ENCODE measurements around the gene ADK.
"Not testable (repeated sequence)": the region's sequence is repeated elsewhere in the genome, so short reads cannot be mapped to it uniquely, and the experiment has no call there.

ADK gene

DNA sequence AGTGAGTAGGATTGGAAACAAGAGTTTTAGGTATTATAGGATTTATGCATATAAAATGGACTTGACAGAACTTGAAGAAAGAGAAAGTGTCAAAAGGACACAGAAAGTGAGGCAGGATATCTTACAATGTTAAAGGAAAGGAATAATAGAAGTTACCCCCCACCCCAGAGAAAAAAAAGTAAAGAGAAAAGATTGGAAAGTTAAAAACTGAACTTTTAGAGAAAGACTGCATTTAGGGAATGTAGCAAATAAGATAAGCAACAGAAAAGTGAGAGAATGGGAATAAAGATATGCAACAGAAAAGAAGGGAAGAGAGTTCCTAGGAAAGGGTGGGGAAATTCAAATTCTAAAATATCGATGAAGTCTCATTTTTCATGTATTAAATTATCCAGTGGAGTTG, 424.9 kb downstream of the ADK start:
- DNase-seq, result no peak

DNA sequence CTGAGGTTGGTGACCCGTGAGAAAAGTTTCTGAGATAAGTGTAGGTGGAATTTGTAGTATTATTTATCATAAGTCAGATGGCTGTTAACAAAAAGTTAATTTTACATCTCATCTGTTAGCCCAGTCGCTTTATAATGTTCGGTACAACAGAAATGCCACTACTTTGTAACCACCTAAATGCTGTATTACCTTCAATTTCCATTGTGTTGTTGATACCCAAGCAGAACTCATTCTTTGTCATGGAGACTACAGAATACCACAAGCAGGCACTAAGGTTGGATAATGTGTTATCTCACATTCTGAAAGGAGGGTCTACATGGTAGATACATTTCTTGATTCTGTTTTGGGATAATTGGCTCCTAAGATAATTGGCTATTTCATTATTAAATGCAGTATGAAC, 425.6 kb downstream of the ADK start:
- DNase-seq, result no peak

DNA sequence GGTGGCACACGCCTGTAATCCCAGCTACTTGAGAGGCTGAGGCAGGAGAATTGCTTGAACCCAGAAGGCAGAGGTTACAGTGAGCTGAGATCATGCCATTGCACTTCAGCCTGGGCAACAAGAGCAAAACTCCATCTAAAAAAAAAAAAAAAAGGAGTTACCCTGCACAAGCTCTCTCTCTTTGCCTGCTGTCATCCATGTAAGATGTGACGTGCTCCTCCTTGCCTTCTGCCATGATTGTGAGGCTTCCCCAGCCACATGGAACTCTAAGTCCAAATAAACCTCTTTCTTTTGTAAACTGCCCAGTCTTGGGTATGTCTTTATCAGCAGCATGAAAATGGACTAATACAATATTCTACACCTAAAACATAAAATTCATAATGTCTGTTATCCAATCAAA, 429.4 kb downstream of the ADK start:
- DNase-seq, result not testable (repeated sequence)

DNA sequence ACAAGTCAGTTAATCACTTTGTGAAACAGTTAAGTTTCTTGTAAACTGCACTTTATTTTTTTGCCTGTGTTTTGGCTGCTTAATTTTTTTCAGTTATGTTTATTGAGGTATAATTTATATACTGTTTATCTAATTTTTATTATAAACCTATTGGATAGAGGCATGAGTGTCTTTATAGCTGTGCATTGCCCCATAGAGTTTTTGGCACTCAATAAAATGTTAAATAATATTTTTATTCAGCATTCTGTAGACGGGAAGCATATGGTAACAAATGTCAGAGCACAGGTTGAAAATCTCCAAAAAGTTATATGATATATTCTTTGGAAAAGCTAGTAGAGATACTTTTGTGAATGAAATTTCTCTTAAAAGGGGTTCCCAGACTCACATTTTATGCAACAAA, 431.5 kb downstream of the ADK start:
- DNase-seq, result no peak

DNA sequence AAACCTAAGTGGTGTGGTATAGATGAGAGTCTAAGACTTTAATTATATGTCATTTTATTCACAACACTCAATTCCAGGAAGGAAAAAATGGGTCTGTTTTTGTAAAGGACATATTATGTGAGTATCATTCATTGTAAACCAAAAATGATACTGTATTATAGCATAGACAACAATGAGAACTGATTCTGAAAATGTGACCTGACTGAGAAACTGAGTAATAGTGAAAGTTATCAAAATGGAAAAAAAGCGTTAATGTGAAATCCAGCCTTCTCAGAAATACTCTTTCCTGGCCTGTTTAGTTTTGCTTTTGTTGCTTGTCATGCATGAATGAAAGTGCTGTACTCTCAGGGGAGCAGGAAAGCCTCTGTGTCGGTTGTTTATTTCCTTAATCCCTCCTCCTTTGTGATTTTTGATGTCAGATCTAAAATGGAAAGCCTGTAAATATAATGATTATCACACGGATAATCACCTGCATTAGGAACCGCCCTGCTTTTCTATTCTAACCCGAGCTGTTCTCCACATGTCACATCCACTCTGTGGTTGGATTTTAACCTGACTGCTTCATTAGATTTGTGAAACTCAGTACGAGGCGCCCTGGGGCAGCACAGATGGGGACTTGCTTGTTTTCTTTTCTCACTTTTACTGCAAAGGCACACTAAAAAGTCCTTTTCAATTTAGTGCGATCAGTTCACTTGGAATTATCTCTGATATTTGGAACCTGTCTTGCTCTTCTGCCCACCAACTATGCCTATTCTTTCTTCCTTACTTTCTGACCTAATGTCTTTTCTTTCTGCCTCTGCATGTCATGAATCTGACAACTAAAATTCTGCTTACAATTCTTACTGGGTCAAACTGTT, 434.4 kb downstream of the ADK start:
- no peak for DNase-seq

DNA sequence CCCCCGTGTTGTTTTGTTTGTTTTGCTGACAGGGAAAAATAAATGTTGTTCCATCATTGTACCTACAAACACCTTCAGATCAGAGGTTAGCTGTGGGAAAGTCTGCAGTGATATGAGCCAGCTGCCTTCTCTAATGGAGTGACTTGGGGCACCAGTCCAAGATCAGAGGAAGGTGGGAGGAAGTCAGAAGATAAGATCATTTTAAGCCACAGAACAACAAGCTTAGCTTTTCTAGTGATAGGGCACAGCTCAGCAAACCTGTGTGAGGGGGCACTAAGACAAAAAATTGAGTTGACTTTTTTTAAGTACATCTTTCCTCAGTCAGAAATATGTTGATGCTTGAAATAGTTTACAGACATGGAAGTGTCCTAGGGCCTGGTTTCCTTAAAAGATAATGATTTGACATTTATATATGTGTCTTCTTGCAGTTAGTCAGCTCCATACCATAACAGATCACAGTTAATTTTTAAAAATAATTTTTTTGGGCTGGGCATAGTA, 435.1 kb downstream of the ADK start:
- DNase-seq, result no peak

DNA sequence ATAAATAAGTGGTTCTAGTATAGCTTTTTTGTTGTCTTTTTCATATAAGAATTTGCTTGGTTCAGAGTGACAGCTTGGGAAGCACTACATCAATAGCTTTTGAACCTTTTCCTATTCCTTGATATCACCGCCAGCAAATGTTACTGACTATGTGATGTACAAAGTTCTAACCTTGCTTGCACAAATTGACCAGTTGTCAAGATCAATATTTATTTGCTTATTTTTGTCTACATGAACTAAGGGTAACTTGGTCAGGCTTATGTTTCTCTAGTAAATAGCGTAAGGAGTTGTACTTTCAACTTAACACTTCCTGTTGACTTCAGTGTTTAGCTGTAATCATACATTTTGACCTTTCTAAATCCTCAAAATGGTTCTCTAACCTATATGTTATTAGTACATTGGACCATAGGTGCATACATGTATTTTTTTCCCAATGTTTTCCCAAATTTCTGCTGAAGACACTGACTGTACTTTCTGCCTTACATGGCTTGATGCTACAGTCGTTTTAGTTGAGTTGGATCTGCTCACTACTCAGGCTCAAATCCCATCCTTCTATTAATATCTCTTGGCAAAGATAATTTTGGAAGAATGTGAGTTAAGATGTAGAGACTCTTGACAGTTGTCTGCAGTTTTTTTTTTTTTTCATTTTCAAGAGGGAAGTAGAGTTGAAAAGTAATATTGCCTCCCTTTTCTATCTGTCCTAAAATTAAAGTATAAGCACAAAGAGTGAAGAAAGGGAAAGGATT, 436.3 kb downstream of the ADK start:
- DNase-seq, result no peak

DNA sequence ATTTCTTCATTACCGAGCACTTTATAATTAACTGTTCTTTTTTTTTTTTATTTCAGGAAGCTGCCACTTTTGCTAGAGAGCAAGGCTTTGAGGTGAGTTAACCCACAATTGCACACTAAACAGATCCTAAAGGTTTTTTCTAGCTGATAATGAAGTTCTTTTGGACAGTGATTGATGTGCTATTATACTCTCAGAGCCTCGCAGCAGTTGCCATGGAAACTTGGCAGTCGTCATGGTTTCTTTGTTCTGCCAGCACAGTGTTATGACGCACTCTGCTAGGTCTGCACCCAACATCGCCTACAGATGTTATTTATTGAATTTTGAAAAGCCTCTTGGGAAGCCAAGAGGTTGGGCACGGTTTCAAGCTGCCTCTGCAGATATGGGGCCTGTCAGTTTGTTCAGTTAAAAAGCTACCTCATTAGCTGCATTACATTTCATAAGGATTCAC, 438.2 kb downstream of the ADK start:
- DNase-seq, result peak; percentile 79

DNA sequence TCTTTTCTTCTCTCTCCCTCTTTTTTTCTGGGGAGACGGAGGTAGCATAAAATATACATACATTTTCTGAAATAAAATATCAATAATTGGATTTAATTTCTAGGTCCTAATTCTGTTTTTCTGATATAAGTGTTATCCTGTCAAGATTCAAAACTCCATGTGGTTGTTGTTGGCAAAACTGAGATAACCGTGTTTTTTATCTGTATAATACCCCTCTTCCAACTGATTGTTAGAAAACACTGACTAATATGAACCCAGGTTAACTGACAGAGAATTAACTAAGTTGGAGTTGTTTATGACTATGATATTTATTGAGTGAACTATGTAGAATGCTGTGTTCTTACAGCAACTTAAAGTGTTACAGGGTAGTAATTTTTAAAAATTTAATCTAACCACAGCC, 438.8 kb downstream of the ADK start:
- DNase-seq, result no peak

DNA sequence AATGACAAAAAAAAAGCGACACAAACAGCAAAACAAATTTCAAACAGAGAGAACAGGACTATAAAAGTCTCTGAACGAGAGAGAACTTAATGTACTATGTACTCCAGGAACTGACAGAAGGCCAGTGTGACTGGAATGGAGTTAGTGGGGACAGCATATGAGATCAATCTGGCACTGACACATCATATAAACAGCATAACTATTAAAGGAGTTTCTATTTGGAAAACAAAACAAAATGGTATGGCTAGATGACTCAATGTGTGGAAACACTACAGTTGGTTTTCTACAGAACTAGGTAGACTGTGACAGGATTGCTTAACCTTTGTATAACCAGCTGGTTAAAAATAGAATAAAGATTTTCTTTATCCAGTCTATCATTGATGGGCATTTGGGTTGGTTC, 442.4 kb downstream of the ADK start:
- no peak for DNase-seq

DNA sequence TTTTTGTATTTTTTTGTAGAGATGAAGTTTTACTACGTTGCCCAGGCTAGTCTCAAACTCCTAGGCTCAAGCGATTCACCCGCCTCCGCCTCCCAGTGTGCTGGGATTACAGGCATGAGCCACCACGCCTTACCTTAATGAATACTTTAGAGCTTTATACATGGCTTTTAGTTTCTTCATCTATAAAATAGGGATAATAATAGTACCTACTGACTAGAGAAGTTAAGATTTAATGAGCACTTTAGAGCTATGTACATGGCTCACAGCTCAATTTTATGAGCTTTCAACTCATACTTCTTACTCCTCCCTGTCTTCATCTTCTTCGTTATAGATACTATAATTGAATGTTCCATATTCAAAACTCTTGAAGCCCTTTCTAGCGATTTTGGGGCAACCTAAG, 445.7 kb downstream of the ADK start:
- no peak for DNase-seq

DNA sequence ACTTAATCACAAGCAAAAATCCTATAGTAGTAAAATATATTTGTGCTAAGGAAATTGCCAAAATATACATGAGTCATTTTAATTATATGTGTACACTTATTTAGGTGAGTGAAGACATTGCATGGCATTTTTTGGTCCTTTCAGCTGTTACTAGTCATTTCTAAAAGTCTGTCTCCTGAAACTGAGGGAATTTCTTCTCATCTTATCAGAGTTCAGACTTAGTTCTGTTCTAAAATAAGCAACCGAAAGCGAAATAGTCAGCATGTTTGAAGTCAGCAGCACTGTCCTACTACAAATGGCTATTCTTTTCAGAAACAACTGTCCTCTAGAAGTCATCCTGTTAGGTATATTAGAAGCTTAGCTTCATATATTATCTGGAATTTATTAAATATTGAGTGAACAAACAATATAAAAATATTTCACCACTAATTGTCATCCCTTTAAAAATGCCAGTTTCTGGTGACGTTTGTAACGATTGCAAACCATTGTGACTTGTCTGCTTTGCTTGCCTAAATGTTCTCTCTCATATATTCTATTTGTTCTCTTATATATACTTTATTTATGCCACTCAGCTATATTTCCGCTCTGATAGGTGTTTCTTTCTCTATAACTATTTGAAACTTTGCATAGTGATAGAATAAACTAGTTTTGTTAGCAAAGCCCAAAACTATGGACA, 448.0 kb downstream of the ADK start:
- no peak for DNase-seq

DNA sequence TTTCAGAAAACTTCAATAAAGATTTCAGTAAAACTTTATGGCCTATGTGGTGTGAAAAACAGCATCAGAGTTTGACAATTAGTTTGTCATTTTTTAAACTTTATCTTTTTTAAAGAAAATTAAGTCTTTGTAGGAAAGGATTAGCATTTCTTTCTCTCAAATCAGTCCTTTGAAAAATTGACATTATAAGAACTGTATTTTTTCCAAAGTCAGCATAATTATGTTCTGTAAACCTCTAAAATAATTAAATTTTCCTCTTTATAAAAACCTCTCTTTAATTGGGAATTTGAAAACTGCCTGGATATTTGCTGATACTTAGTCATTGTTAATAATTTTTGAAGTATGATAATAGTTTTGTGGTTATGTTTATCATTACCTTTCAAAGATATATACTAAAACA, 448.7 kb downstream of the ADK start:
- DNase-seq, result no peak

DNA sequence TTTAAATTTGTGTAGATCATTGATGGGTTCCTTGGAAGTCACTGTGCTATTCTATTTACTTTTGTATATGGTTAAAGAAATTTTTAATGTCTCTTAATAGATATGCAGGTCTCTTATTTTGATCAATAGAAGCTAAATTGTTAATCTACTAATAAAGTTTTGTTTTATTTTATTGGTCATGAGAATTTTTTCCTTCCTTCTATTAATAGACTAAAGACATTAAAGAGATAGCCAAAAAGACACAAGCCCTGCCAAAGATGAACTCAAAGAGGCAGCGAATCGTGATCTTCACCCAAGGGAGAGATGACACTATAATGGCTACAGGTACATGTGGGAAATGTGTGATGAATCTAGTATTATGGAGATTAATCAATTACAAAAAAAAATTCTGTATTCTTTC, 449.1 kb downstream of the ADK start:
- no peak for DNase-seq

DNA sequence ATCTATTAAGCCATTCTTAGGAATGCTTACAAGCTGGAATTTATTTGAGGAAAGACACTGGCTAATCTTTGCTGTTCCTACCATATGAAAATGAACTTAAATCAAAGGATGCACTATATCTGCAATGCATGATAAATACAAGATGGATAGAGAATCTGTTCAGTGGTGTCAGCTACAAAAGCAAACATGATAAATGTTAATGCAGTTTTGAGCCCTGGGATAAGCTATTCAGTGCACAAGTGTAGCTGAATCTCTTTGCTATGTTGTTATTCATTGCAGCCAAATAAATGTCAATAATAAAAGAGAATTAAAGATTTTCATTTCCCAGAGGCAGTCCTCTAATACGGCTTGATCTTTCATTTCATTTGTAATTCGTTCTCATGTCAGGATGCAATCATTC, 451.6 kb downstream of the ADK start:
- DNase-seq, result no peak

DNA sequence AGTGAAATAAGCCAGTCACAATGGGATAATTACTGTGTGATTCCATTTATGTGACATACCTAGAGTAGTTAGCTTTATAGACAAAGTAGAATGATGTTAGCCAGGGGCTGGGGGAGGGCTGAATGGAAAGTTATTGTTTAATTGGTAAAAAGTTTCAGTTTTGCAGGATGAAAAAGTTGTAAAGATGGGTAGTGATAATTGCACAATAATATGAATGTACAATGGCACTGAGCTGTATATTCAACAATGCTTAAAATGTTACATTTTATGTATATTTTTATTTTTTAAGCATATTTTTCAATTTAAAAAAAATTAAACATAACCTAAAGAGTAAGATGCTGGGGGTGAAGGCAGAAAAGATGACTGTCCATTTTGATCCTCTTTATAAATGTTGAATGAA, 459.3 kb downstream of the ADK start:
- DNase-seq, result no peak

DNA sequence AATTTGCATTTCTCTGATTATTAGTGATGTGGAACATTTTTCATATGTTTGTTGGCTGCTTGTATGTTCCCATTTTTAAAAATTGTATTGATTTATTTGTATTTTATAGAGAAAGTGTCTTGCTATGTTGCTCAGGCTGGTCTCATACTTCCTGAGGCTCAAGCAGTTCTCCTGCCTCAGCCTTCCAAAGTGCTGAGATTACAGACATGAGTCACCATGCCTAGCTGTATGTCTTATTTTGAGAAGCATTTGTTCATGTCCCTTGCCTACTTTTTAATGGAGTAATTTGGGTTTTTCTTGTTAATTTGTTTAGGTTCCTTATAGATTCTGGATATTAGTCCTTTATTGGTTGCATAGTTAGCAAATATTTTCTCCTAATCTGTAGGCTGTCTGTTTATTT, 461.2 kb downstream of the ADK start:
- no peak for DNase-seq

DNA sequence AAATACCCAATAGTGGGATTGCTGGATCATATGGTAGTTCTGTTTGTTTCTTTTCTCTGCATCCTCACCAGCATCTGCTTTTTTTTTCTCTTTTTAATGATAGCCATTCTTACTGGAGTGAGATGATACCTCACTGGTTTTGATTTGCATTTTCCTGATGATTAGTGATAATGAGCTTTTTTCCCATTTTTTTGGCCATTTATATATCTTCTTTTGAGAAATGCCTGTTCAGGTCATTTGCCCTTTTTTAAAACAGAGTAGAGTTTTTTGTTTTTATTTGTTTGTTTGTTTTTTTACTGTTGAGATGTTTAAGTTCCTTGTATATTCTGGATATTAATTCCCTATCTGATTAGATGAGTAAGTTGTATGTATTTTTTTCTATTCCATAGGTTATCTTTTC, 469.6 kb downstream of the ADK start:
- no peak for DNase-seq

DNA sequence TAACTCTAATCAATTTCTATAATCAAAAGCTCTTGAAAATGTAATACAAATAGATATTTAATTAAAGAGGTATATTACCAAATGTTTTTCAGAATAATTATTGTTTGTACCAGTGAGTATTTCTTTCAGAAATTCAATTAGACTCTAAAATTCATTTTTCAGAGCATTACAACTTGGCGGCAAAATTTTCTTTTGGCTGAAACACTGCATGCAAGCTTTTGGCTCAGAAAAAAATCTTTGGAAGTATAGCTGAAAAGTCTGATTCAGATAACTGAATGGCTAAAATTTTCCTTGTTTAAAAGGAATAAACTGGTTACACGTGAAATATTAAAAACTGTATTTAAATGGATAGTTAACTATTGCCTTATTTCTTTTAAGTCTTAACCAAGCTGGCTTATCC, 472.8 kb downstream of the ADK start:
- DNase-seq, result no peak

DNA sequence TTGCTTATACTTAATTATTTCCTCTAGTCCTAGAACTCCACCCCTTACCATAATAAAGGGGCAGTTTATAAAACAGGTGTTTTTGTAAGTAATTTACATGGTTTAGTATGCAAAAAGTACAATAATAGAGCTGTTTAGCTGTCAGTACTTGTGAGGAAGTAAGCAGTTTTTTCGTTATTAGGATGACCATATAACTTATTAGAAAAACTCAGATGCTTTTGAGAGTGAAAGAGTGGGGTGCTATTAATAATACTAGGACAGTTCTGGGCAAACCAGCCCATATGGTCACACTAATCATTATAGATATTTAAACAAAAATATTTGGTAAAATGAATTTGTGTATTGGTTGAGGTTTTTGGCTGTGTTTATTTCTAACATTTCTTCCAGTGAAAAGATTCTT, 473.5 kb downstream of the ADK start:
- no peak for DNase-seq

DNA sequence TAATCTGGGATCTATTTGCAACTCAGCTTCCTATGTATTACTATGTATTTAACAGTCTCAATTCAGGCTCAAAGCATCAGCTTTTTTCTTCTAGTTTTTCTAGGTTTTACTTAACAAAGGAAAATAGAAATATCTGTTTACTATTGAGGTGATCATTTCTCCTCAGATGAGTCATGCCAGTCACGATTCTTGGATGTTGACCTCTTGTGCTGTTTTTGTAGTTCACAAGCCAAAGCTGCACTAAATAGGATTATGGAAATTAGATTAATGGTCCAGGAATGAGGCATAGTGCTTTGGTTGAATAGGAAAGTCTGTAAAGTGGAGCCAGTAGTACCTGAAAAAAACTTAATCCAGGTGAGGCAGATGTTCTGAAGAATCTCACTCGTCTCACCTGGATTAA, 477.1 kb downstream of the ADK start:
- no peak for DNase-seq

DNA sequence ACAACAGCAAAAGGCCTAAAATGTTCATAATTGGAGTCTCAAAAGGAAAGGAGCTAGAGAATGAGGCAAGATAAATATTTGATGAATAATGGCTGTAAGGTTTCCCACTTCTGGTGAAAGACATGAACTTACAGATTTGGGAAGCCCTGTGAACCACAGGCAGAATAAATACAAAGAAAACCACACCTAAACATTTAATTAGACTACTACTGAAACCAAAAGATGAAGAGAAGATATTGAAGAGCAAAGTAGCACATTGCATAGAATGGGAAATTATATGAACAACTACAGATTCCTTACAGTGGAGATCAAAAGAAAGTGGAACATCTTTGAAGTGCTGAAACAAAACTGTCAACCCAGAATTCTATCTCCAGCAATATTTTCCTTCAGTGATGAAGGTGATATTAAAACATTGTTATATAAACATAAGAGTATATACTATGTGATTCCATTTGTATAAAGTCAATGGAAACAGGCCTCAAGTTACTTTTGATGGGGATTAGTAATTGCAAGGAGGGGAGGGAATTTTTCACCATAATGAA, 484.0 kb downstream of the ADK start:
- no peak for DNase-seq

DNA sequence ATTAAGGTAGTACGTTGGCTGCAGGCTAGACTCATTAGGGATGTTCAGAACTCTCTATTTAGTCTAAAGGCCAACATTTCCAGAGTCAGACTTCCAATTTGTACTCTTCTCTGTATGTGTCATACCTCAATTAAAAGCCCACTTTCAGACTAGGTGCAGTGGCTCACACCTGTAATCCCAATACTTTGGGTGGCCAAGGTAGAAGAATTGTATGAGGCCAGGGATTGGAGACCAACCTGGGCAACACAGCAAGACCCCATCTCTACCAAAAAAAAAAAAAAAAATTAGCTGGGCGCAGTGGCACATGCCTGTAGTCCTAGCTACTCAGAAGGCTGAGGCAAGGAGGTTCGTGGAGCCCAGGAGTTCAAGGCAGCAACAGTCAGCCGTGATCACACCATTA, 484.6 kb downstream of the ADK start:
- DNase-seq, result no peak
